ENCODE data around the gene MACC1. TPM values are rescaled to one million over a fixed set of nuclear protein-coding genes. Genes with fewer than 3 reads are reported as not detected.
"Not testable (repeated sequence)": the region's sequence is repeated elsewhere in the genome, so short reads cannot be mapped to it uniquely, and the experiment has no call there.

The MACC1 gene
- total RNA-seq, 1 experiment from 2014 or later: not detected

GRCh38 chr7:20193242-20193777, 23.9 kb downstream of the MACC1 start:
- H3K27me3 ChIP-seq (replicated peaks): no peaks in the 10 kb centered on the region
- H3K27ac ChIP-seq: peak overlapping the region; percentile 28; the same call in 1 of the 2 replicates
- H3K36me3 ChIP-seq: no peaks in the 10 kb centered on the region
- H3K4me3 ChIP-seq: no peak overlapping the region
- H3K4me1 ChIP-seq (replicated peaks): peaks cover 23% of the 10 kb centered on the region
- DNase-seq (ENCODE audit: low read depth in 1 of 2, low spot score in 2 of 2): peak in 1 of 2 experiments; percentile 26
- 0 out of 2 replicates have a peak, but pooled peaks cover 6% of the 10 kb centered on the region for H3K9me3 ChIP-seq (replicated peaks)

GRCh38 chr7:20191391-20191869, 25.8 kb downstream of the MACC1 start:
- peaks cover 14% of the 10 kb centered on the region for H3K4me1 ChIP-seq (replicated peaks)
- H3K4me3 ChIP-seq: no peak overlapping the region
- H3K9me3 ChIP-seq (replicated peaks): 0 out of 2 replicates have a peak, but pooled peaks cover 6% of the 10 kb centered on the region
- H3K27me3 ChIP-seq (replicated peaks): no peaks in the 10 kb centered on the region
- DNase-seq (ENCODE audit: low read depth in 1 of 2, low spot score in 2 of 2): no peak
- H3K36me3 ChIP-seq: no peaks in the 10 kb centered on the region
- H3K27ac ChIP-seq: no peak overlapping the region

- H3K4me1 ChIP-seq (replicated peaks): peaks cover 14% of the 10 kb centered on the region
- peak overlapping the region; percentile 18 for H3K27ac ChIP-seq
- DNase-seq (ENCODE audit: low read depth in 1 of 2, low spot score in 2 of 2): no peak
- no peaks in the 10 kb centered on the region for H3K36me3 ChIP-seq
- H3K4me3 ChIP-seq: no peak overlapping the region
- H3K27me3 ChIP-seq (replicated peaks): no peaks in the 10 kb centered on the region
- H3K9me3 ChIP-seq (replicated peaks): 0 out of 2 replicates have a peak, but pooled peaks cover 6% of the 10 kb centered on the region
Observed at GRCh38 chr7:20190560-20191390, 26.4 kb downstream of the MACC1 start.

- H3K36me3 ChIP-seq: no peaks in the 10 kb centered on the region
- H3K27ac ChIP-seq: no peak overlapping the region
- no peak overlapping the region for H3K4me3 ChIP-seq
- no peak for DNase-seq (ENCODE audit: low read depth in 1 of 2, low spot score in 2 of 2)
- H3K9me3 ChIP-seq (replicated peaks): 0 out of 2 replicates have a peak, but pooled peaks cover 6% of the 10 kb centered on the region
- H3K27me3 ChIP-seq (replicated peaks): no peaks in the 10 kb centered on the region
- H3K4me1 ChIP-seq (replicated peaks): peaks cover 14% of the 10 kb centered on the region
Observed at GRCh38 chr7:20189852-20190251, 27.3 kb downstream of the MACC1 start.

GRCh38 chr7:20188567-20188966, 28.6 kb downstream of the MACC1 start:
- Histone ChIP-seq H3K36me3 (no peaks in the 10 kb centered on the region), H3K9me3 (replicated peaks) (0 out of 2 replicates have a peak, but pooled peaks cover 6% of the 10 kb centered on the region), H3K4me1 (replicated peaks) (peaks cover 9% of the 10 kb centered on the region), H3K27ac (no peak overlapping the region), H3K4me3 (no peak overlapping the region), H3K27me3 (replicated peaks) (no peaks in the 10 kb centered on the region)
- no peak for DNase-seq (ENCODE audit: low read depth in 1 of 2, low spot score in 2 of 2)

- H3K36me3 ChIP-seq; H3K4me3 ChIP-seq; DNase-seq (ENCODE audit: low read depth in 1 of 2, low spot score in 2 of 2); H3K27ac ChIP-seq; H3K27me3 ChIP-seq (replicated peaks); H3K4me1 ChIP-seq (replicated peaks); H3K9me3 ChIP-seq (replicated peaks): not testable (repeated sequence)
Observed at GRCh38 chr7:20187850-20188249, 29.3 kb downstream of the MACC1 start.

GRCh38 chr7:20185988-20186387, 31.2 kb downstream of the MACC1 start:
- no peaks in the 10 kb centered on the region for H3K27me3 ChIP-seq (replicated peaks)
- no peak for DNase-seq (ENCODE audit: low read depth in 1 of 2, low spot score in 2 of 2)
- no peak overlapping the region for H3K27ac ChIP-seq
- H3K9me3 ChIP-seq (replicated peaks): 0 out of 2 replicates have a peak, but pooled peaks cover 6% of the 10 kb centered on the region
- no peak overlapping the region for H3K4me3 ChIP-seq
- H3K36me3 ChIP-seq: no peaks in the 10 kb centered on the region
- peaks cover 3% of the 10 kb centered on the region; the same call in 1 of the 2 replicates for H3K4me1 ChIP-seq (replicated peaks)

- no peak for DNase-seq (ENCODE audit: low read depth in 1 of 2, low spot score in 2 of 2)
- H3K27ac ChIP-seq: no peak overlapping the region
- H3K4me1 ChIP-seq (replicated peaks): no peaks in the 10 kb centered on the region
- H3K27me3 ChIP-seq (replicated peaks): no peaks in the 10 kb centered on the region
- no peak overlapping the region for H3K4me3 ChIP-seq
- no peaks in the 10 kb centered on the region for H3K9me3 ChIP-seq (replicated peaks)
- H3K36me3 ChIP-seq: no peaks in the 10 kb centered on the region
Observed at GRCh38 chr7:20183086-20183485, 34.1 kb downstream of the MACC1 start.

GRCh38 chr7:20176578-20177242, 40.5 kb downstream of the MACC1 start:
- H3K9me3 ChIP-seq (replicated peaks): no peaks in the 10 kb centered on the region
- no peaks in the 10 kb centered on the region for H3K36me3 ChIP-seq
- no peaks in the 10 kb centered on the region for H3K27me3 ChIP-seq (replicated peaks)
- no peak overlapping the region for H3K27ac ChIP-seq
- no peak for DNase-seq (ENCODE audit: low read depth in 1 of 2, low spot score in 2 of 2)
- H3K4me3 ChIP-seq: no peak overlapping the region
- H3K4me1 ChIP-seq (replicated peaks): no peaks in the 10 kb centered on the region

- no peak overlapping the region for H3K27ac ChIP-seq
- no peak overlapping the region for H3K4me3 ChIP-seq
- no peaks in the 10 kb centered on the region for H3K27me3 ChIP-seq (replicated peaks)
- no peak for DNase-seq (ENCODE audit: low read depth in 1 of 2, low spot score in 2 of 2)
- H3K4me1 ChIP-seq (replicated peaks): no peaks in the 10 kb centered on the region
- no peaks in the 10 kb centered on the region for H3K36me3 ChIP-seq
- H3K9me3 ChIP-seq (replicated peaks): no peaks in the 10 kb centered on the region
Observed at GRCh38 chr7:20173828-20174227, 43.4 kb downstream of the MACC1 start.

- Histone ChIP-seq H3K36me3 (no peaks in the 10 kb centered on the region), H3K4me1 (replicated peaks) (no peaks in the 10 kb centered on the region), H3K27ac (no peak overlapping the region), H3K9me3 (replicated peaks) (no peaks in the 10 kb centered on the region), H3K4me3 (no peak overlapping the region), H3K27me3 (replicated peaks) (no peaks in the 10 kb centered on the region)
- peak; percentile 45 to 52 for DNase-seq (ENCODE audit: low read depth in 1 of 2, low spot score in 2 of 2)
Observed at GRCh38 chr7:20172736-20173334, 44.3 kb downstream of the MACC1 start.

- Histone ChIP-seq H3K4me3 (no peak overlapping the region), H3K9me3 (replicated peaks) (no peaks in the 10 kb centered on the region), H3K36me3 (no peaks in the 10 kb centered on the region), H3K27ac (no peak overlapping the region), H3K4me1 (replicated peaks) (no peaks in the 10 kb centered on the region), H3K27me3 (replicated peaks) (no peaks in the 10 kb centered on the region)
- no peak for DNase-seq (ENCODE audit: low read depth in 1 of 2, low spot score in 2 of 2)
Observed at GRCh38 chr7:20170633-20171032, 46.6 kb downstream of the MACC1 start.

GRCh38 chr7:20165146-20165510, 52.1 kb downstream of the MACC1 start:
- H3K27ac ChIP-seq: no peak overlapping the region
- H3K27me3 ChIP-seq (replicated peaks): no peaks in the 10 kb centered on the region
- no peak overlapping the region for H3K4me3 ChIP-seq
- H3K4me1 ChIP-seq (replicated peaks): no peaks in the 10 kb centered on the region
- DNase-seq (ENCODE audit: low read depth in 1 of 2, low spot score in 2 of 2): no peak
- H3K9me3 ChIP-seq (replicated peaks): no peaks in the 10 kb centered on the region
- H3K36me3 ChIP-seq: no peaks in the 10 kb centered on the region
